OCI-LY7 (cell line): Measurements from ENCODE around the gene PLEKHG4. TPM values are rescaled to one million over a fixed set of nuclear protein-coding genes. Genes with fewer than 3 reads are reported as not detected.

Experiments used
- BruUV-seq: library from RNA; stranded (reverse); fragments of 400-500 nt; replicated peaks from 2 replicates; lab custom pipeline; 2021; lab: Mats Ljungman, UMichigan
- CTCF ChIA-PET: fragments of 300-600 bp; sonication (Branson Sonifier 250); formaldehyde crosslinking; loops from one replicate; lab custom pipeline; 2022; ENCODE audit warnings: antibody characterized with exemption; ENCODE audit not compliant: unreplicated experiment; lab: Charles Lee
- POLR2A ChIA-PET: fragments of 300-600 bp; sonication (Branson Sonifier 250); formaldehyde crosslinking; loops from one replicate; lab custom pipeline; 2022; ENCODE audit warnings: antibody characterized with exemption; lab: Charles Lee
- DNase-seq: peaks from one replicate; pipeline ENCODE4 v3.0.0-alpha.2; 2015; ENCODE audit warnings: low spot score
- H2AFZ ChIP-seq: fragments of 200-600 bp; sonication (generic), shearing (Covaris generic); 2 replicates; pipeline ENCODE4 v1.6.1; 2014; ENCODE audit warnings: mild to moderate bottlenecking, antibody characterized with exemption, low read length, moderate library complexity
- H3K27ac ChIP-seq: fragments of 200-600 bp; sonication (generic); 2 replicates; pipeline ENCODE4 v1.5.1; 2014; ENCODE audit warnings: mixed run types, low read depth, mild to moderate bottlenecking, moderate library complexity, low read length, inconsistent platforms; ENCODE audit not compliant: poor library complexity, severe bottlenecking
- H3K36me3 ChIP-seq: fragments of 200-600 bp; sonication (generic); 2 replicates; pipeline ENCODE4 v1.6.1; 2014; ENCODE audit warnings: mild to moderate bottlenecking, antibody characterized with exemption, low read length, moderate library complexity, mixed read lengths; ENCODE audit not compliant: insufficient read depth
- H3K4me1 ChIP-seq: fragments of 200-600 bp; sonication (generic); 2 replicates; pipeline ENCODE4 v1.5.1; 2014; ENCODE audit warnings: mild to moderate bottlenecking, low read length; ENCODE audit not compliant: insufficient read depth, poor library complexity, severe bottlenecking
- H3K4me2 ChIP-seq: fragments of 200-600 bp; sonication (generic); 2 replicates; pipeline ENCODE4 v1.6.1; 2014; ENCODE audit warnings: mild to moderate bottlenecking, low read length
- H3K4me3 ChIP-seq: fragments of 200-600 bp; sonication (generic); 2 replicates; pipeline ENCODE4 v1.5.1; 2014; ENCODE audit warnings: mild to moderate bottlenecking, low read depth, low read length; ENCODE audit not compliant: poor library complexity, severe bottlenecking
- H3K79me2 ChIP-seq: fragments of 200-600 bp; sonication (generic); 2 replicates; pipeline ENCODE4 v1.6.1; 2016; ENCODE audit warnings: low read depth, mild to moderate bottlenecking, low read length, moderate library complexity, mixed read lengths; ENCODE audit not compliant: insufficient read depth
- H3K9me2 ChIP-seq: fragments of 200-600 bp; sonication (generic); 2 replicates; pipeline ENCODE4 v1.6.1; 2016; ENCODE audit warnings: mild to moderate bottlenecking, low read length, mixed read lengths; ENCODE audit not compliant: insufficient read depth
- H3K9me3 ChIP-seq: fragments of 200-600 bp; sonication (generic); 2 replicates; pipeline ENCODE4 v1.6.1; 2014; ENCODE audit warnings: mild to moderate bottlenecking, mixed run types, low read length, mixed read lengths
- H4K20me1 ChIP-seq: fragments of 200-600 bp; sonication (generic); 2 replicates; pipeline ENCODE4 v1.6.1; 2014; ENCODE audit warnings: mild to moderate bottlenecking, antibody characterized with exemption, low read length, moderate library complexity, mixed read lengths; ENCODE audit not compliant: insufficient read depth
- EZH2phosphoT487 ChIP-seq: fragments of 200-600 bp; sonication (generic); IDR thresholded peaks from 2 replicates; pipeline ENCODE4 v1.6.1; 2018; ENCODE audit warnings: low read depth, borderline replicate concordance, mild to moderate bottlenecking, mixed run types, antibody characterized with exemption, low read length, moderate library complexity, mixed read lengths
- intact Hi-C: fragments of 100-400 bp; cut with micrococcal nuclease; formaldehyde crosslinking; loops from one replicate; pipeline ENCODE4 v1.10.0; 2022; ENCODE audit not compliant: unreplicated experiment
- total RNA-seq, 2 experiments: library from RNA; depleted of rRNA in 1 of 2; stranded (reverse); fragments of >200 nt in 1 of 2; shearing (Covaris generic) in 1 of 2; gene quantifications; 2 replicates each; pipeline ENCODE4 v1.2.3, GENCODE V29; 2014 to 2022
- TF ChIP-seq, protein P1 (sequence below): fragments of 200-600 bp; sonication (generic); conservative IDR thresholded peaks from 2 replicates; pipeline ENCODE4 v1.5.1; 2014; ENCODE audit warnings: mild to moderate bottlenecking, antibody characterized with exemption, low read length, moderate library complexity, mixed read lengths

The PLEKHG4 gene
- total RNA-seq, 2 experiments from 2014 or later: 0.51 TPM; not detected in 1

DNA sequence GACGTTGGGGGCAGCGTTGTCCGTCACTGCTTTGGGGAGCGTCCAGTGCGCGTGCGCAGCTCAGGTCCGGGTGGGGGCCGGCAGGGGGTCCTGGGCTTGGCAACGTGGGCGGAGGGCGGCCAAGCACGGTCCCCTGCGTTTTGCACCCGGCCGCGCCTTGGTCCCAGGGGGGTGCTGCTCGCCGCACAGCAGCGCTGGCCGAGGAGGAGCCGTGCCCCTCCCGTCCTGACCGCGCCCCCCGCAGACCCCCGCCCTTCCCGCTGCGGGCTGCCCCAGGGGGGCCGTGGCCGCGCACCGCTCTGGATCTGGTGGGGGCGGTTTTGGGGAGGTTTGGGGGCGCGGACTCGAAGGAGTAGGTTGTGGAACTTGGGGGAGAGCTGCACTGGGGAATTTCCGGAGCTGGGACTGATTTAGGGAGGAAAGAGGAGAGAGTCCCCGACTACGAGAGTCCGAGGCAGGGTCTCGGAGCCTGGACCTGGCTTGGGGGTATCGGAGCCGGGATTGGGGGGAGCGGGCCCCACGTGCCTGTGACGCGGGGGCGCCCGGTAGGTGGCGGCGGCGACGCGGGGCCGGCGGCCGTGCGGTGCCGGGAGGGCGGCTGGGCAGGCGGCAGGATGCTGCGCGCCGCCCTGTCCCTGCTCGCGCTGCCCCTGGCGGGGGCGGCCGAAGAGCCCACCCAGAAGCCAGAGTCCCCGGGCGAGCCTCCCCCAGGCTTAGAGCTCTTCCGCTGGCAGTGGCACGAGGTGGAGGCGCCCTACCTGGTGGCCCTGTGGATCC, 30.7 kb upstream of the PLEKHG4 start, which contains the start of gene SLC9A5:
Gene SLC9A5 (plus strand): TSS at position 579 of the 777 bp plus-strand sequence. CDS start 36 bp downstream, at position 615.
- ChIA-PET CTCF (interaction anchor here (1.0 kb wide), 1 partner anchor 9 kb away, joined by 3 read pairs; no protein-coding TSS in a partner anchor), POLR2A (interaction anchor here (0.7 to 1.7 kb wide), 3 partner anchors 12 to 233 kb away, joined by 3 to 6 read pairs (median 3); partner anchors contain the start of genes ATP6V0D1 and TMEM208)
- Histone ChIP-seq H3K36me3 (no peaks in the 10 kb centered on the region), H3K4me2 (peak within 1 kb of the TSS; percentile 94), H3K4me3 (peak within 1 kb of the TSS; percentile 86), H3K79me2 (no peaks in the 10 kb centered on the region; the same call in 1 of the 2 replicates), H4K20me1 (no peaks in the 10 kb centered on the region), H2AFZ (peak within 1 kb of the TSS; percentile 53; the same call in 1 of the 2 replicates), H3K4me1 (peaks cover 42% of the 10 kb centered on the region), H3K27ac (peak within 1 kb of the TSS; percentile 6), H3K9me2 (no peaks in the 10 kb centered on the region), H3K9me3 (no peaks in the 10 kb centered on the region)
- no peak for TF ChIP-seq EZH2phosphoT487
- TF ChIP-seq, protein P1, sequence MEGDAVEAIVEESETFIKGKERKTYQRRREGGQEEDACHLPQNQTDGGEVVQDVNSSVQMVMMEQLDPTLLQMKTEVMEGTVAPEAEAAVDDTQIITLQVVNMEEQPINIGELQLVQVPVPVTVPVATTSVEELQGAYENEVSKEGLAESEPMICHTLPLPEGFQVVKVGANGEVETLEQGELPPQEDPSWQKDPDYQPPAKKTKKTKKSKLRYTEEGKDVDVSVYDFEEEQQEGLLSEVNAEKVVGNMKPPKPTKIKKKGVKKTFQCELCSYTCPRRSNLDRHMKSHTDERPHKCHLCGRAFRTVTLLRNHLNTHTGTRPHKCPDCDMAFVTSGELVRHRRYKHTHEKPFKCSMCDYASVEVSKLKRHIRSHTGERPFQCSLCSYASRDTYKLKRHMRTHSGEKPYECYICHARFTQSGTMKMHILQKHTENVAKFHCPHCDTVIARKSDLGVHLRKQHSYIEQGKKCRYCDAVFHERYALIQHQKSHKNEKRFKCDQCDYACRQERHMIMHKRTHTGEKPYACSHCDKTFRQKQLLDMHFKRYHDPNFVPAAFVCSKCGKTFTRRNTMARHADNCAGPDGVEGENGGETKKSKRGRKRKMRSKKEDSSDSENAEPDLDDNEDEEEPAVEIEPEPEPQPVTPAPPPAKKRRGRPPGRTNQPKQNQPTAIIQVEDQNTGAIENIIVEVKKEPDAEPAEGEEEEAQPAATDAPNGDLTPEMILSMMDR: no peak
- peak; percentile 32 for DNase-seq
- BruUV-seq: no TSS peak
- intact Hi-C loops: no loop called here

DNA sequence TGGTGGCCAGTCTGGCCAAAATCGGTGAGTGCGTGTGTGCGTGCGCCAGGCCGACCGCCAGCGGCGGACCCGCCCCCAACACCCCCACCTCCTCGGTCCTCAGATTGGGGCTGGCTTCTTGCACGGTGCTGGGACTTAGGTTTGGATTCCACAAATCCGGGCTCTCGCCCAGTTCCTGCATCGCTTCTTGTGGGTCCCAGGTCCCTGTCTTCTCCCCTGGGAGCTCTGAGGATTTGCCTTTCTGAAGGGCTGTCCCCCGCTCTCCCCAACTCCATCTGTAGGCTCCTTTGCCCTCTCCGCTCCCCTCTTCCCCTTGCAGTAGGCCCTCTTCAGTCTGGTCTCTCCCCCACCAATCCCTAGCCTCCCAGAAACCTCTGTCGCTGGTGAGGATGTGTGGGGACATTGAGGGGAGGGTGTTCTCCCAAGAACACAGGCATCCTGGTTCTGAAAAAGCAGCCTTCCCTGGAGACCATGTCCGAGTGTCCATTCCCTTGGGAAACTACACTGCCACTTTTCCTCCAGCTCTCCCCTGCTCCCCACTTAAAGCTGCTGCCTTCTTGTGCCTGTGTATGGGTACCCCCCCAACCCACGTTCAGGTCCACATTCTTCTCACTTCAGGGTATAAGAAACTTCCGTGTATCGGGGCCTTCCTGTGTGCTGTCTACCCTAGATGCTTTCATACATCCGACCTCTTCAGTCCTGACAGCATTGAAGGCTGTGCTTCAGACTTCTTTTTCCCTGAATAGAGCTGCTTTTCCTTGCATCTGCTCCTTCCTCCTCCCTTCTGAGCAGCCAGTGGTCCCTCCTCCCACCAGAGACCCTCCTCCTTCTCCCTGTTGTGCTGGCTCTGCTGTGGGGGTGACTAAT, 29.9 kb upstream of the PLEKHG4 start:
- H3K27ac ChIP-seq: no peak overlapping the region
- H2AFZ ChIP-seq: no peak overlapping the region; the same call in 1 of the 2 replicates
- H3K9me3 ChIP-seq: no peaks in the 10 kb centered on the region
- ChIA-PET CTCF (interaction anchor here (0.5 to 1.0 kb wide), 2 partner anchors 9 to 23 kb away, joined by 3 read pairs; partner anchors contain the start of gene TMEM208), POLR2A (interaction anchor here (0.7 to 1.7 kb wide), 2 partner anchors 11 to 24 kb away, joined by 3 to 6 read pairs; partner anchors contain the start of gene TMEM208)
- DNase-seq: no peak
- peak overlapping the region; percentile 86 for H3K4me3 ChIP-seq
- H3K9me2 ChIP-seq: no peaks in the 10 kb centered on the region
- H3K79me2 ChIP-seq: no peaks in the 10 kb centered on the region; the same call in 1 of the 2 replicates
- TF ChIP-seq, protein P1: no peak
- TF ChIP-seq EZH2phosphoT487: no peak
- no TSS peak for BruUV-seq
- H3K4me2 ChIP-seq: peak overlapping the region; percentile 94
- intact Hi-C loops: no loop called here
- H4K20me1 ChIP-seq: no peaks in the 10 kb centered on the region
- peaks cover 33% of the 10 kb centered on the region for H3K4me1 ChIP-seq
- no peaks in the 10 kb centered on the region for H3K36me3 ChIP-seq
